KBM-7 (cell line): ENCODE results near the gene CABLES1.
"Not testable (repeated sequence)": the region's sequence is repeated elsewhere in the genome, so short reads cannot be mapped to it uniquely, and the experiment has no call there.

Experiments
- DNase-seq: peaks from one replicate; pipeline ENCODE4 v3.0.0-alpha.2; 2015
- in situ Hi-C: fragments of 300-500 bp; cut with MboI; formaldehyde crosslinking; loops from 2 replicates; pipeline ENCODE4 v1.14.3; 2020; ENCODE audit warnings: low sequenced_read_pairs, low pct_unique_long_range_greater_than_20kb, mixed read lengths

Gene CABLES1

DNA sequence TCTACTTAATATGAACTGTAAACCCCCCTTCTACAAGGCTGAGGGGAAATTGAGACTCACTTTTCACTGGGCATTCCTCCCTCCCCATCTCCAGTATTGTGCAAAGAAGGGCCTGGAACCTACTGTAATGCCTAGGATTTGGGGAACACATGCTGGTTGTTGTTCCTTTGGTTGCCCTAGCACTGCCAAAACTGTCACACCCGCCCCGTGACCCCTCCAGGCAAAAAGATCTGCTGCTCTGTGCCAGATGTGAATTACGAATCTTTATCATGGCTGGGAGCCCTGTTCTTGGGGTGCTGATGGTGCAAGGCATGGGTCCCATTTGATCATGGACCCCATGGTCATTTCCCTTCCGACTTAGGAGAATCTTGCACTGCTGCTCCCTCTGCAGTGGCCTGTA, 95.4 kb downstream of the CABLES1 start:
- in situ Hi-C loops = no loop called here
- DNase-seq = no peak

DNA sequence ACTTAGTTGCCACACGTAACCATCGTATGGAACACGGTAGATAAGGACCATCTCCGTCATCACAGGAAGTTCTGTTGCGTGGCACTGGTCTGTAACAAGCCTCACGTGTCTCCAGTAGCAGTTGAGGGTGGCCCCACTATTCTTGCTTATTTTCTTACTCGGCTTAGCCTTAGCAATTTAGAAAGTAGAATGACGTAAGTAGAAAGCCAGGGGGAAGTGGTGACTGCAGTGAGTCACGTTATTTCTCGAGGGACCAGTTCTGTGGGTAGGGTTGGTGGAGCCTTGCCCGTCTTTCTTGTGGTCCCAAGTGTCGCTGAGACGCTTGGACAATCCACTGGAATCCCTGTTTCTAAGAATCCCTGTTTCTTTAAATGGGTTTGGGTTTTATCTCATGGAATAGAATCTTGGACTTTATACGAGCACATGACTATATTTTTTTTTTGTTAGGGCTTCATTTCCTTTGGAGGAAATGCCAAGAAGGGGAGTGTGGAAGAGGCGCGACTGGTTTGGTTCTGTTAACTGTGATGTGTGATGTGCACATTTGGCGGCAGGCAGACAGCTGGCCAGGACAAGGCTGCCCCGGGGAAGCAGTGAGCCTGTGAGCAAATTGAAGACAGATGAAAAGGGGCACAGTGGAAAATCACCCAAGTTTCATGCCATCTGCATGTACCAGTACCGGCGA, 96.2 kb downstream of the CABLES1 start:
- DNase-seq = peak; percentile 91
- in situ Hi-C loops = no loop called here

DNA sequence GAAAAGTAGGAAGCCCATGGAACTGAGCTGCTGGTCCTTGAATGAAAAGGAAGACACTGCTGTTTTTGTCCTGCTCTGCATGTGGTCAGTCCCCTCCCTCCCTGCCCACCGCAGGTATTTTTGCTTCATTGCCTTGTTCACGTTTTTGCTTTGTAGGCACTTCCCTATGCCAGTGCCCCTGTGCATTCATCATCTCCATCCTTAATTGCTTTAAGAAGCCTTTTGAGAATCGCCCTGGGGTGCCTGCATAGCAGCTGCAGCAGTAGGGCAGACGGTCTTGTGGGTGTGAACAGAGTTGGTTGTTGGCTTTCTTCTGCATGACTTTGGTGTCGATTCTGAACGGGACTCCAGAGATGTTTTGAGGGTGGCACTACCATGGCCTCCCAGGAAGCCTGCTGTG, 97.0 kb downstream of the CABLES1 start:
- in situ Hi-C loops = no loop called here
- no peak for DNase-seq

DNA sequence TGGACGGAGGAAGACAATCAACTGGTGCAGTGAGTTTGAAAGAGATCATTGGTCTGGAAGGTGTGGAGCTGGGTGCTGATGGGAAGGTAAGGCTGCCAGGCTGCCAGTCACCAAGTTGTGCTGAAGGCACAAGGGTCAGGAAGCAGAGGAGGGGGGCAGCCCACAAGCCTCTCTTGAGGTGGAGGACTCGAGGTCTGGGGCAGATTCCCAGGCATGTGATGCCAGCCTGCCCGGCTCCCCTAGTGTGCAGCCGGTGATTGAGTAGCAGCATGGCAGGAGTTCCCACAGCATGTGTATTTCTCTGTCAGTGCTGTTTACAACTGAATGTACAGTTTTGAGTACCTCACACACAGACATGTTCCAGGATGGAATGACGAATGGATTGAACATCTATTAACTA, 99.3 kb downstream of the CABLES1 start:
- in situ Hi-C loops = no loop called here
- no peak for DNase-seq

DNA sequence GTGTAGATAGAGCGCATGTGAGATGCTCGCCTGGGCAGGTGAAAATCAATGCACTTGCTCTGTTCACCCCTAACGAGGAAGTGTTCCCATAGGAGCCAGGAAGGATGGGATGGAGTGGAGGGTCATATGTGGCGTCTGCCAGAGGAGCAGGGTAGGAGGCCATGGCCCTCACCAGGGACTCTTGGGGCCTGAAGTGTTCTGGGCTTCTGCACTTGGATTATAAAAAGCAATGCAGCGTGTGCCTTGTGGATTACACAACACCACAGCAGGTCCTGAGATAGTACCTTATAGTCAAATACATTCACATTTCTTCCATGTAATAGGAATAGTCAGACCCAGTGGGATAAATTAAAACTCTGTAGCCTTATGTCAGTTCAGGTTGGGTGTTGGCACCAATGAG, 100.1 kb downstream of the CABLES1 start:
- in situ Hi-C loops = no loop called here
- DNase-seq = no peak

DNA sequence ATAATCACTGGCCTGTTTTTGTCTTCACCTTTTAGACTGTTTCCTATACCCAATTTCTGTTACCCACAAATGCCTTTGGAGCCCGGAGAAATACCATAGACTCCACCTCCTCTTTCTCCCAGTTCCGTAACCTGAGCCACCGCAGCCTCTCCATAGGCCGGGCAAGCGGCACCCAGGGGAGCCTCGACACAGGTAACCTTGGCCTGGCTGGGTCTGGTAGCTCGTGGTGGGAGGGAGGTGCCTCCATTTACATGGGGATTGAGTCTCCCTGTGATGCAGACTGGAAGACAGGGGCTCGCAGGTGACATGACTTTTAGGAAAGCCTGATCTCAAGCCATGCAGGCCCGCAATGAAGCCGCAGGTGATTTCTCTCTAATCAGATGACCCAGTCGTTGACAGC, 100.6 kb downstream of the CABLES1 start:
- in situ Hi-C loops = no loop called here

DNA sequence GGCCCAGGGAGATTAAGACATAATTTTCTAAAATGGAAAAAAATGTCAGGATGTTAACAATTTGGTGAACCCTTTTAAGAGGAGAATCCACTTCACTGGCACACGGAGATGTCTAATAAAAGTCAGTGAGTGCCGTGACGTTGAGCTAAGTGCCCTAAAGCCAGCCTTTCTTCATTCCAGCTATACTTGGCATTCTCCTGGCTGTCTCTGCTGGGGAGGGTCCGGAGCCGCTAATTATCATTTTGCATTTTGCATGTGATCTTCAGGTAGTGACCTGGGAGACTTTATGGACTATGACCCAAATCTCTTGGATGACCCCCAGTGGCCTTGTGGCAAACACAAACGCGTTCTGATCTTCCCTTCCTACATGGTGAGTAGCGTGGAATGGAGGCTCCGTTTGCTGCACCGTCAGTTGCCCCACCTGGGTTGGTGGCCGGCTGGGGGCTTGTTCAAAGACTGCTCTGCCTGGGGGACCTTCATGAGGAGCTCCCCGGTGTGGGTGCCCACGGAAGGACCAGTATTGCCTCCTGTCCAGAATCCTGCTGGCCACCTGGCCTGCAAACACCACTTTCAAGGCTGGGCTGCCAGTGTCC, 101.7 kb downstream of the CABLES1 start:
- no peak for DNase-seq
- in situ Hi-C loops = no loop called here

More for the DNA sequence above, 100.6 kb downstream of the CABLES1 start:
- no peak for DNase-seq

DNA sequence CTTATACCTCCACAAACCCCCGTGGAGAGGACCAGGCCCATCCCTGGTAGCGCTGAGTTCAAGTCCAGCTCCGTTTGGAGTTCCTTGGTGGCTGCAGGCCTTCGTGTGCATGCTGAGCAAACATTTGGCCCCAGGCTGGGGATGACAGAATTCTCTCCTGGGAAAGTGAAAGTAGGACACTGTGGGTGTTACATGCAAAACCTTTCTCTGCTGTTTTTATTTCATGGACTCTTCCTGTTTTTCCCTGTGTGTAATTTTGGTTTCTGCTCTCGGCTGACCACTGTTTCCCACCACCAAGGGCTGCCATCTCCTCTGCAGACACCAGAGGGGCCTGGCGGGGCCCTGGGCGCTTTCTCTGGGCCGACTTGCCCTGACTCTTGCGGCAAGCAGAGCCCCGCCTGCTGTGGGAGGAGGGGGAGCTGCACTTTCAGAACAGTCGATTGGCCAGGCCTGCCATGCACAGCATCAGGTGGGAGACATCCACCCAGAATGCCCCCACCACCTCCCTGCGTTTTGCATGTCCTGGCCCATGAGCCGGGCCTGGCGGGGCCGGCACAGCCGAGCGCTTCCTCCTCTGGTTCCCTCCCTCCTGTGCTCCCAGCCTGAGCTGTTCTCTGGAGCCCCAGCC, 102.4 kb downstream of the CABLES1 start:
- no peak for DNase-seq
- in situ Hi-C loops = no loop called here

DNA sequence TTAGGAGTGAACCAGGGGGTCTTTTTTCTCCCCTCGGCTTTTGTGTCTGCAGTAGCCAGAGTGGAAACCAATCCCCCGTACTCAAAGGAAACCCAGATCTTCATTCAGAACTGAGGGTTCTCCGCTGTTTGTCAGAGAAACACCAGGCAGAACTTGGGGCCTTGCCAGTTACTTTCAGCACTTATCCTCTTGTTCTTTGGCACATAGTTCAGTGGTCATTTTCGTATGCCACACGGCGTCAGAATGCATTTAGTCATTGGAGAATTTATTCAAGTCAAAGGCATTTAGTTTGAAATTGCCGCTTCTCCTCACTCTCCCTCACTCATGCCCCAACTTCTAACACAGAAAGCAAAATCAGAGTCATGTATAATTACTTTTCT, 102.9 kb downstream of the CABLES1 start:
- in situ Hi-C loops = no loop called here
- no peak for DNase-seq

DNA sequence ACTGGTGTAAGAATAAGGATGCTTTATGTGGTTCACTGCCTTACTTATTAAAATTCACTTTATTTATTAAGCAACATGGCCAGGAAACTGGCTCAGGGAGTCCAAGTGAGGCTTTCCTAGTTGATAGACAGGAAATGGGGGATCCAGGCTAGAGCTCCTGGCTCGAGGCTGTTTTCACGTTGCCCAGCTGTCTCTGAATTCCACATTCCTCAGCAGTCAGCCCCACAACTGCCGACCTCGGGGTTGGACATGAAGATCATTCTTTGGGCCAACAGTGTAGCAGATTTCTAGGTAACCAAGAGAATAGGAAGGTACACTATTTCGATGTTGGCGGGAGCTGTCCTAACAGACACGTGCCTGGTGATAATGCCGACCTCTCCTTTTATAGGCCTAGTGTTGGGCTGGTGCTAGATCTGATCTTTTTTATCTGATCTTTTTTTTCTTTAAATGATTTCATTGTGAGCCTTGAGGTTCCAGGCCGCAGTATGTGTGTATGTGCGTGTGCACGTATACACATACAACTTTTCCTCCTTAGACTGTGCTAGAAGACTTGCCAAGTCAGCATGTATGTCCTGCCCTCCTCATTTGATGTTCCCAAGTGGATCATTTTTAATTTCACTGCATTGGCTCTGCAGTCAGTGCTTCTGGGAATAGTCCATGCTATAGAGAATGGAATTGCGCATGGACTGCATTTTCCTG, 103.5 kb downstream of the CABLES1 start:
- in situ Hi-C loops = no loop called here
- no peak for DNase-seq

DNA sequence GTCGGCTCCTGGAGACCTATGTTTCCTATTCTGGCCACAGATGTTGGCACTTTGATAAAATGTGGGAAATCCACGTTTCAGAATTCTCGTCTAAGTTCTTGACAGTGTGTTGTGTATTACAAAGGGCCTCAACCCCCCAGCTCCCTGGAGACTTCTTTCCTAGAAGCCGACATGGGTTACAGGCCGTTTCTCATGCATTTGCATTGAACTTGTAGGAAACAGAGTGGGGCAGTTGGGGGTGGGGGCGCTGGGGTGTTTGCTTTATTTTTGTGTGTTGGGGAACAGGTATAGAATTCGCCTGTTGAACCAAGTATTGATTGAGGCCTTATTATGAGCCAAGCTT, 104.0 kb downstream of the CABLES1 start:
- no peak for DNase-seq
- in situ Hi-C loops = no loop called here

DNA sequence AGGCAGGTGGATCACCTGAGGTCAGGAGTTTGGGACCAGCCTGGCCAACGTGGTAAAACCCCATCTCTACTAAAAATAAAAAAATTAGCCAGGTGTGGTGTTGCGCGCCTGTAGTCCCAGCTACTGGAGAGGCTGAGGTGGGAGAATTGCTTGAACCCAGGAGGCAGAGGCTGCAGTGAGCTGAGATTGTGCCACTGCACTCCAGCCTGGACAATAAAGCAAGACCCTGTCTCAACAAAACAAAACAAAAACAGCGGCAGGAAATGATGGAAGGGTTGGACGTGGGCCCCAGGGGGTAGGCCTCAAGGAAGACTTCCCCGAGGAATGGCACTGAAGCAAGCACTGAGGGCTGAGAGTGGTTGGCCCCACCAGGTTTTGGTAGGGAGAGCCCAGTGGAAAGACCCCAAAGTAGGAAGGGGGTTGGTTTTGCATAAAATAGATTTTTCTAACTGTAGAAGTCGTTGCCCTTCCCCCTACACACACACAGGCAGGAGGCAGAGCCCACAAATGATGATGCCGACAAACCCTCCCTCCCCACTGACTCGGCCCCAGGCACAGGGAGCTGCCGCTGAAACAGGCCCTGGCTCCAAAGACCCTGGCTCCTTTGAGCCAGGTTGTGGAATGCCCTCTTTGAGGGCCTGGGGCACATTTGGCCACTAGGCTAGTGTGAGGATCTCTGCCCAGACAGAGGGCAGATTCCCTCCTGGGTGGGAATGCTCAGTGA, 104.8 kb downstream of the CABLES1 start:
- DNase-seq = no peak
- in situ Hi-C loops = no loop called here

DNA sequence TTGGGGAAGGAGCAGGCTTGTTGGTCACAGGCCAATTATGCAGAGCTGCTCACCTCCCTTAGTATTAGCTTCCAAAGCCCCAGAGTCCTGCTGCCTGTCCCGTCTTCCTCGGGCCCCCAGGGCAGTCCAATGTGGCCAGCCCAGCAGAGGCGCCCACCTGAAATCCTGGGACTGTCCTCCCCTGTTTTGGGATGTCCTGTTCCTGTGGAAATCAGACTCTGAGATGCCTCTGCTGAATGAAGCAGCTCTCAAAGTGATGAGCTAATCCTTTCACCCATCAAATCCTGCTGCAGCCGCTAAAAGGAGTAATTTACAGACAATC, 105.3 kb downstream of the CABLES1 start:
- in situ Hi-C loops = no loop called here
- no peak for DNase-seq

DNA sequence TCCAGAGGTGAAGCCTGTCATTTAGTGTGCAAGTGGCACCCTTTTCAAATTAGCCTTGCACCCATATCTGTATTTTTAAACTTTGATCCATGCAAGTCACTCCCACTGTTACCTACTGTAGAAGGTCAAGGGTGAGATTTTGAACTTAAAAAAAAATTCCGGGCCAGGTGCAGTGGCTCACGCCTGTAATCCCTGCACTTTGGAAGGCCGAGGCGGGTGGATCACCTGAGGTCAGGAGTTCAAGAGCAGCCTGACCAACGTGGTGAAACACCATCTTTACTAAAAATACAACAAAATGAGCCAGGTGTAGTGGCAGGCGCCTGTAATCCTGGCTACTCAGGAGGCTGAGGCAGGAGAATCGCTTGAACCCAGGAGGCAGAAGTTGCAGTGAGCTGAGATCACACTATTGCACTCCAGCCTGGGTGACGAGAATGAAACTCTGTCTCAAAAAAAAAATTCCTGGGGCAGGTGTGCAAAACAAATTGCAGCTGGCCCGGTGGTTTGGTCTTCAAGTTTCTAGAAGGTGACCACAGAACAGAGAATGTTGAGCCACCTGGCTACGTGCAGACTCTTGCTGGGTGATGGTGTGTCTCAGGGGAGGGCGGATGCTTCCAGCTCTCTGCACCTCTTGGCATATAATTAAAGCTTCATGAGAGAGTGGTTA, 106.7 kb downstream of the CABLES1 start:
- DNase-seq, in situ Hi-C loops: not testable (repeated sequence)

DNA sequence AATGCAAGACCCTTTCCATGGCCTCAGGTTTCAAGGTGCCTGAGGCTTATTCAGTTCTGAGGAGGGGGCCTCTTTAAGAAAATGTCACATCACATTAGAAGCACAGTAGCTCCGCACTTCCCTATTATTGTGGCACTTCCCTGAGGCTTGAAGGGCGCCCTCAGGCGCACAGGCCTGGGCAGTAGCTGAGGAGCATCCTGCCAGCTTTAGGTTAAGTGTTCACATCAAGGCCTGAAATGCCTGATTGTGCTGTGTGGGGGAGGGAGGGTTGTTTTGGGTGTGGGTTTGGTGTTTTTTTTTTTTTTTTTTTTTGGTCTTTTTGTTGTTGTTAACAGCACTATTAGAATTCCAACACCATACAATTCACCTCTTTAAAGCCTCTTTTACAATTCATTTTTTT, 107.9 kb downstream of the CABLES1 start:
- peak; percentile 70 for DNase-seq
- in situ Hi-C loops = no loop called here

DNA sequence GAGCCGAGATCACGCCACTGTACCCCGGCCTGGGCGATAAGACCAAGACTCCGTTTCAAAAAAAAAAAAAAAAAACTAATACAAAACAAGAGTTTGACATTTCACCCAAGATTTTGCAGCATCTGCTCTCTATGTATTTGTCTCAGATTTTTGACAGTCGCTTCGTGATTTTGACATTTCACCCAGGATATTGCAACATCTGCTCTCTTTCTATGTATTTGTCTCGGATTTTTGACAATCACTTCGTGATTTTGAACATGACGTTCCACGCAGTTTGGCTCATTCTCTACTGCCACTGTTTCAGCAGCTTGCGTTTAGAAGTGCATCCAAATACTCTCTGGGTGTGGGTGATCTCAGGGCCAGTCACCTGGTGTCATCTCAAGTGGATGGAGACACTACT, 108.5 kb downstream of the CABLES1 start:
- in situ Hi-C loops = no loop called here
- no peak for DNase-seq

DNA sequence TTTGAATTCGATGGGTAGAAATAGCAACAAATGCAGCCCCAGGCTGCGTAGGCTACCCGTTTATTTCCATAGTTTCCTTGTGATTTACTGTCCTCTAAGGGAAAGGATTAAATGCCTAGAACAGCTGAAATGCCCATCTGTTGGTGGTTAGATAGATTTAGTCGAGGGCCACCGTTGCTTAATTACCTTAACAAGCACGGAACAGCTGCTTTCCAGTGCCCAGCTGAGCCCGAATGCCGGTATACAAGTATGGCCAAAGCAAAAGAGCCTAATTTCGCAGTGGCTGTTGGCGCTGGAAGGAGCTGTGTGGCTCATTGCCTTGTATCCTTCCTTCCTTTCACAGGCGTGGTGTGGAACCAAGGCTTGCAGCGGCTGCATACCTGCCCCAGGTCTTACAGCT, 109.1 kb downstream of the CABLES1 start:
- no peak for DNase-seq
- in situ Hi-C loops = no loop called here

DNA sequence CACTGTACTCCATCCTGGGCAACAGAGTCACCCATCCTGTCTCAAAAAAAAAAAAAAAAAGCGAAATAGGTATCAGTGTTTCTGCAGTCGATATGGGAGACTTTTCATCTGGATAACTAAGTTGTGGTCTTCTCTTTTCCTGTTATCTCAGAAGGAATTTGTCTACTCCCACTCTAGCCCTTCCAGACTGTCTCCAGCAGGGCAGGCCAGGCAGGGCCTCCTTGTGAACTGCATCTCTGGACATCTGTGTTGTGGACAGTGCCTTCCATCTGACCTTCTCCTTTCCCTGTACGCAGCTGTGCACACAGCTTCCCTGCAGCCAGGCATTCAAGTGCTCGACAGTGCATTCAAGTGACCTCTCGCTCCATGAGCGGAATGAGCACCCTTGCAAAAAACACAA, 110.2 kb downstream of the CABLES1 start:
- in situ Hi-C loops = no loop called here
- DNase-seq = no peak

DNA sequence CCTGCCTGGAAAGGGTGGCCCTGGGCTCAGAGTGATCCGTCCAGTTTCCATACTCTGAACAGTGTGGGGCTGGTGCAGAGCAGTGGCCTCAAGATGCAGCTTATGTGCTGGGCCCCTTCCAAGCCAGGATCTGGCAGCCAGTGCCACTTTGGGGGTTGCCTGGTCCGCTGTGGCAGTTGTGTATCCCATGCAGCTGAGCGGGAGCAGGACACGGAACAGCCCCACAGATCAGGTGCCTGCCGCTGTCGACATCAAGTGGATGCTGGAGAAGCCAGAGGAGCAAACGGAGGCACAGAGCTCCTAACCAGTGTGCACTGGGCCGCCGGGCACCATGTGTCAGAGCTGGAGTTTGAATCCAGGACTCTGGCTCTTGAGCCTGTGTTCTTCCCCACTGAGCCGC, 112.0 kb downstream of the CABLES1 start:
- in situ Hi-C loops = no loop called here
- no peak for DNase-seq
